ENCODE results near the gene CDH24. TPM values are rescaled to one million over a fixed set of nuclear protein-coding genes. Genes with fewer than 3 reads are reported as not detected.
A peak's percentile ranks its signal among the peaks of the same experiment; 100 is the strongest.

CDH24 gene
- total and polyA plus RNA-seq, 9 of the 15 experiments (the other 6 are each of a cell fraction or from before 2014, with no cell fraction given) = 0.04 to 16.2 (median 4.9) TPM

GRCh38 chr14:23044840-23045239, 12.5 kb downstream of the CDH24 start (continued):
- TF ChIP-seq TRIM25 (IDR thresholded peaks at IDR 0.05; ENCODE audit: borderline replicate concordance) (no peak), FOXM1 (IDR thresholded peaks at IDR 0.05; ENCODE audit: low read depth) (no peak), FOXM1 (CRISPR knock-in tag; IDR thresholded peaks at IDR 0.05; ENCODE audit: low read depth) (no peak), RBM15 (IDR thresholded peaks at IDR 0.05; ENCODE audit: insufficient read depth, low read length) (no peak), FUS (optimal IDR thresholded peaks at IDR 0.05; ENCODE audit: low read depth, low read length) (no peak), KAT2B (IDR thresholded peaks at IDR 0.05; ENCODE audit: low read depth, low read length) (no peak), CTBP1 (IDR thresholded peaks at IDR 0.05; ENCODE audit: borderline replicate concordance) (0 out of 2 replicates have a peak, but pooled peaks have one; percentile 51), OTX1 (CRISPR knock-in tag; IDR thresholded peaks at IDR 0.05) (no peak), ETS2 (tag; IDR thresholded peaks at IDR 0.05; ENCODE audit: borderline replicate concordance, poor library complexity, severe bottlenecking) (no peak), MECOM (CRISPR knock-in tag; IDR thresholded peaks at IDR 0.05) (no peak), SPI1 (IDR thresholded peaks at IDR 0.05; ENCODE audit: borderline replicate concordance, low read depth, low read length) (peak; percentile 21; the same call in 1 of the 2 replicates), CREB3L1 (IDR thresholded peaks at IDR 0.05; ENCODE audit: borderline replicate concordance, low read depth) (no peak), MIER1 (IDR thresholded peaks at IDR 0.05; ENCODE audit: low read depth) (no peak), ZNF79 (CRISPR knock-in tag; IDR thresholded peaks at IDR 0.05; ENCODE audit: low read depth) (no peak), MTA1 (IDR thresholded peaks at IDR 0.05; ENCODE audit: borderline replicate concordance) (no peak), ZNF592 (IDR thresholded peaks at IDR 0.05) (no peak), ZNF263 (CRISPR knock-in tag; IDR thresholded peaks at IDR 0.05; ENCODE audit: borderline replicate concordance) (peak; percentile 95), BRD9 (IDR thresholded peaks at IDR 0.05; ENCODE audit: low read depth, partially characterized antibody) (no peak), ZBTB5 (IDR thresholded peaks at IDR 0.05) (no peak)
